GM12872 (cell line): ENCODE measurements around the gene APOBEC3F.
A peak's percentile ranks its signal among the peaks of the same experiment; 100 is the strongest.
"Not testable (repeated sequence)": the region's sequence is repeated elsewhere in the genome, so short reads cannot be mapped to it uniquely, and the experiment has no call there.

Source experiments
- CTCF ChIP-seq: IDR thresholded peaks from 3 replicates; pipeline ENCODE4 v1.5.1; 2011; ENCODE audit warnings: low read depth, mild to moderate bottlenecking, low read length, moderate library complexity; ENCODE audit not compliant: insufficient read depth

The APOBEC3F gene

GRCh38 chr22:39068033-39068785 is 27.5 kb downstream of the APOBEC3F start:
- peak; percentile 56; the same call in 1 of the 3 replicates for TF ChIP-seq CTCF

- no peak for TF ChIP-seq CTCF
These were observed 29.5 kb downstream of the APOBEC3F start for GRCh38 chr22:39070186-39070585.

- TF ChIP-seq CTCF, result no peak
These were observed 33.3 kb downstream of the APOBEC3F start for GRCh38 chr22:39073981-39074380.

- not testable (repeated sequence) for TF ChIP-seq CTCF
These were observed 36.6 kb downstream of the APOBEC3F start, which contains the start of gene APOBEC3G for GRCh38 chr22:39077026-39077840. Gene APOBEC3G, plus strand, starts transcription at chr22:39077275. Its CDS starts 87 bp downstream, at chr22:39077362.

GRCh38 chr22:39078329-39078728 is 37.7 kb downstream of the APOBEC3F start:
- no peak for TF ChIP-seq CTCF

- TF ChIP-seq CTCF, result no peak
These were observed 39.5 kb downstream of the APOBEC3F start for GRCh38 chr22:39080052-39080762.

GRCh38 chr22:39081016-39081415 is 40.4 kb downstream of the APOBEC3F start:
- no peak for TF ChIP-seq CTCF
